Measurements from ENCODE around the gene CCDC188.

- TF ChIP-seq USF1 (CRISPR knock-in tag; IDR thresholded peaks at IDR 0.05) (no peak), FOXP1 (CRISPR knock-in tag; IDR thresholded peaks at IDR 0.05; ENCODE audit: borderline replicate concordance) (no peak), NR3C1 (CRISPR knock-in tag; conservative IDR thresholded peaks at IDR 0.05; ENCODE audit: low read depth) (no peak), CTCF (IDR thresholded peaks at IDR 0.05) (no peak), MAX (CRISPR knock-in tag; IDR thresholded peaks at IDR 0.05) (no peak), JUN (CRISPR knock-in tag; IDR thresholded peaks at IDR 0.05) (no peak), FOXK1 (CRISPR knock-in tag; IDR thresholded peaks at IDR 0.05) (no peak), CREB1 (CRISPR knock-in tag; IDR thresholded peaks at IDR 0.05) (no peak), IRF1 (CRISPR knock-in tag; IDR thresholded peaks at IDR 0.05) (no peak), ZNF423 (CRISPR knock-in tag; IDR thresholded peaks at IDR 0.05) (no peak), ZNF317 (CRISPR knock-in tag; IDR thresholded peaks at IDR 0.05; ENCODE audit: borderline replicate concordance, low read depth) (no peak), KAT7 (CRISPR knock-in tag; IDR thresholded peaks at IDR 0.05; ENCODE audit: borderline replicate concordance) (no peak), ATF3 (CRISPR knock-in tag; conservative IDR thresholded peaks at IDR 0.05) (no peak)
Measured at GRCh38 chr22:20150381-20151275, at the start of gene CCDC188.

Measured in WTC11 (cell line).